Skeletal muscle satellite cell (primary cell): ENCODE measurements around the gene GYG1.

Experiments
- H3K27me3 ChIP-seq: 2 replicates; pipeline ENCODE4 v1.7.0; 2013; ENCODE audit warnings: low read length; ENCODE audit not compliant: control insufficient read depth, insufficient read depth
- H3K36me3 ChIP-seq: 2 replicates; pipeline ENCODE4 v1.7.0; 2013; ENCODE audit warnings: mild to moderate bottlenecking, control low read depth, low read length; ENCODE audit not compliant: insufficient read depth
- H3K4me1 ChIP-seq: 2 replicates; pipeline ENCODE4 v1.7.0; 2013; ENCODE audit warnings: low read length; ENCODE audit not compliant: control insufficient read depth, insufficient read depth
- H3K4me2 ChIP-seq: 2 replicates; pipeline ENCODE4 v1.7.0; 2013; ENCODE audit warnings: mild to moderate bottlenecking, low read length
- H3K4me3 ChIP-seq: 2 replicates; pipeline ENCODE4 v1.7.0; 2013; ENCODE audit warnings: low read length
- H3K9ac ChIP-seq: 2 replicates; pipeline ENCODE4 v1.7.0; 2013; ENCODE audit warnings: mild to moderate bottlenecking, low read depth, low read length, moderate library complexity
- H3K9me3 ChIP-seq: replicated peaks from 2 replicates; pipeline ENCODE4 v1.7.0; 2013; ENCODE audit warnings: mild to moderate bottlenecking, control low read depth, low read length

Gene GYG1

DNA sequence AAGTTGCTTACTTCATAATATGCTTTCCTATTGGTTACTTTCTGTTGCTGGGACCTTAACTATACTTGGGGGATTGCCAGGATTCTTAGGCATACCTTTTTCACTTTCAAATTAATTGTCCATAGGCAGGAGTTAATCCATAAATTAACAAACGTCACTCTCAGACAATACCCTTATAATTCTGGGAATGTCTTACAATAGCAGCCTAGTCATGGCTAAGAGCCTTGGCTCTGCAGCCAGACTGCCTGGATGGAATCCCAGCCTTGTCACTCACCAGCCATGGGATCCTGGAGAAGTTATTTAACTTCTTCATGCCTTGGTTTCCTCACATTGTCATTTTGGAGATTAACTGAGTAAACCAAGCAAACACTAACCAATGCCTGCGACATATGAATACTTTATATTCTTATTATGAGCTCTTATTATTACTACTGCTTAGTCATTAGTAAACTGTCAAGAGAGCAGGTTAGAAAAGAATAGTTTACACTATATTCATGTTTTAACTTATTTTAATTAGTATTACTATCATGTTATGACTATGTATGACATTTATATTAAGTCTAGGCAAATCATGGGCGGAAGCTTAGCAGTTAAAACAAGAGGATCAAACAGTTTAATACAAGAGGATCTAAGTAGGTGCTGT, 29.0 kb downstream of the GYG1 start:
- peaks cover 3% of the 10 kb centered on the region for H3K9me3 ChIP-seq
- H3K36me3 ChIP-seq: peaks cover 31% of the 10 kb centered on the region
- H3K4me1 ChIP-seq: peaks cover 29% of the 10 kb centered on the region
- H3K9ac ChIP-seq: no peak overlapping the region
- H3K4me2 ChIP-seq: no peak overlapping the region
- no peak overlapping the region for H3K4me3 ChIP-seq
- H3K27me3 ChIP-seq: no peaks in the 10 kb centered on the region

- no peaks in the 10 kb centered on the region for H3K27me3 ChIP-seq
- peaks cover 3% of the 10 kb centered on the region for H3K9me3 ChIP-seq
- no peak overlapping the region for H3K4me2 ChIP-seq
- no peak overlapping the region for H3K4me3 ChIP-seq
- H3K36me3 ChIP-seq: peaks cover 33% of the 10 kb centered on the region
- no peak overlapping the region for H3K9ac ChIP-seq
- H3K4me1 ChIP-seq: peaks cover 26% of the 10 kb centered on the region
These were observed 29.5 kb downstream of the GYG1 start for GRCh38 chr3:149020839-149021252.

DNA sequence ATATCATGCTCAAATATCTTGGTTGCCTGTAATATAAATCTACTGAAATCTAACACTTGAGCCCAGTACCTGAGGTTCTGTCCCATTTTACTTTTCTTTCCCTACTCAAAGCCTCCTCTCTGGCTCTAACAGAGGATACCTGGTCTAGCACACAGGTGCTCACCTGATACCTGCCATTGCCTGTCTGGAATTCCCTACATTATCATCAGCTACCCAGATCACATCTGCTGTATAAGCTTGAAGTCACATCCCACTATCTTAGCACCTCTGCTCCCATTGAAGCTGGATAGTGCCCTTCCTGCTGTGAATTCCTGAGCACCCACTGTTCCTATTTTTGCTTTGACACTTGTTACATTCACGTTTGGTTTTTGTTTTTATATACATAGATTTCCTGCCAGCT, 30.5 kb downstream of the GYG1 start:
- H3K36me3 ChIP-seq: peaks cover 34% of the 10 kb centered on the region

GRCh38 chr3:149023951-149024350, 32.6 kb downstream of the GYG1 start:
- peaks cover 9% of the 10 kb centered on the region for H3K4me1 ChIP-seq
- peaks cover 50% of the 10 kb centered on the region for H3K36me3 ChIP-seq
- H3K4me2 ChIP-seq: no peak overlapping the region
- H3K27me3 ChIP-seq: no peaks in the 10 kb centered on the region
- H3K9ac ChIP-seq: no peak overlapping the region
- no peak overlapping the region for H3K4me3 ChIP-seq
- peaks cover 3% of the 10 kb centered on the region for H3K9me3 ChIP-seq

More for the DNA sequence above, 30.5 kb downstream of the GYG1 start:
- Histone ChIP-seq H3K4me2 (no peak overlapping the region), H3K4me1 (peaks cover 24% of the 10 kb centered on the region), H3K27me3 (no peaks in the 10 kb centered on the region), H3K4me3 (no peak overlapping the region), H3K9me3 (peaks cover 3% of the 10 kb centered on the region), H3K9ac (no peak overlapping the region)

- H3K4me3 ChIP-seq: no peak overlapping the region
- H3K27me3 ChIP-seq: no peaks in the 10 kb centered on the region
- H3K4me2 ChIP-seq: no peak overlapping the region
- H3K36me3 ChIP-seq: peaks cover 53% of the 10 kb centered on the region
- no peak overlapping the region for H3K9ac ChIP-seq
- H3K9me3 ChIP-seq: peaks cover 3% of the 10 kb centered on the region
- peaks cover 6% of the 10 kb centered on the region for H3K4me1 ChIP-seq
These were observed 35.4 kb downstream of the GYG1 start for GRCh38 chr3:149026718-149027117.

DNA sequence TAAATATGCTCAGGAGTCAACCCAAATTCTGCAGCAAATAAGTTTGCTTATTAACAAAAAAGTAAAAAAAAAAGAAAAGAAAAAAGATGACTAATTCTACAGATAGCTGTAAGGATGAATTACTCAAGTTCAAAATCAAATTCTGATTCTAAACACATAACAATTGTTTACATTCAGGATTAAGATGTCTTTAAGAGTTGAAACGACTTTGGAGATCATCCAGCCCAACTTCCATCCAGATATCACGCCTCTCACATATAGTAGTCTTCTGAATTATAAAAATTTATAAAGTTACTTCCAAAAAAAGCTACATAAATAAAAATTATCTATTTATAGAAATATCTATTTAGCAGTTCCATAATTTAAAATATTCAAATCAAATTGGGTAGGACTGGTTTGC, 39.8 kb downstream of the GYG1 start:
- Histone ChIP-seq H3K9me3 (no peaks in the 10 kb centered on the region), H3K4me1 (peaks cover 6% of the 10 kb centered on the region), H3K36me3 (peaks cover 34% of the 10 kb centered on the region), H3K9ac (no peak overlapping the region), H3K4me3 (no peak overlapping the region), H3K27me3 (no peaks in the 10 kb centered on the region), H3K4me2 (no peak overlapping the region)

DNA sequence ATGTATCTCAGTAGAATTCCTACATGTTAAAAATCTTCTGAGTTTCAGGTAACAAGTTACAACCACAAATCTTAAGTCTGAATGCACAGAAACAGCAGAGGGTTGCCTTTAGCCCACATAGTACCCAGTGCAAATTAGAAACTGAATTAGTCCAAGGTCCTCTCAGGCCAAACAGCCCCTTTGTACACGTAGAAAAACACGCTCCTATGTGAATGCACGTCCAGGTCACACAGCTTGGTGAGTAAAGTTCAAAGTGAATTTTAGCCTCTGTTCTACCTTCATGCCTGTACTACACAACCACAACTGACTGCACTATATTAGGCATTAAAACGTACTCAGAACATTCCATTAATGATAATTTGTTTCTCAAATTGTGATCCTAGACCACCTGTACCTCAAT, 46.3 kb downstream of the GYG1 start:
- Histone ChIP-seq H3K4me3 (no peak overlapping the region), H3K27me3 (no peaks in the 10 kb centered on the region), H3K9me3 (no peaks in the 10 kb centered on the region), H3K4me1 (peaks cover 5% of the 10 kb centered on the region), H3K36me3 (peaks cover 18% of the 10 kb centered on the region), H3K4me2 (no peak overlapping the region), H3K9ac (no peak overlapping the region)

- peaks cover 18% of the 10 kb centered on the region for H3K36me3 ChIP-seq
- peaks cover 10% of the 10 kb centered on the region for H3K4me1 ChIP-seq
- no peaks in the 10 kb centered on the region for H3K9me3 ChIP-seq
- no peaks in the 10 kb centered on the region for H3K27me3 ChIP-seq
- no peak overlapping the region for H3K4me2 ChIP-seq
- H3K9ac ChIP-seq: no peak overlapping the region
- no peak overlapping the region for H3K4me3 ChIP-seq
These were observed 47.0 kb downstream of the GYG1 start for GRCh38 chr3:149038322-149038721.

DNA sequence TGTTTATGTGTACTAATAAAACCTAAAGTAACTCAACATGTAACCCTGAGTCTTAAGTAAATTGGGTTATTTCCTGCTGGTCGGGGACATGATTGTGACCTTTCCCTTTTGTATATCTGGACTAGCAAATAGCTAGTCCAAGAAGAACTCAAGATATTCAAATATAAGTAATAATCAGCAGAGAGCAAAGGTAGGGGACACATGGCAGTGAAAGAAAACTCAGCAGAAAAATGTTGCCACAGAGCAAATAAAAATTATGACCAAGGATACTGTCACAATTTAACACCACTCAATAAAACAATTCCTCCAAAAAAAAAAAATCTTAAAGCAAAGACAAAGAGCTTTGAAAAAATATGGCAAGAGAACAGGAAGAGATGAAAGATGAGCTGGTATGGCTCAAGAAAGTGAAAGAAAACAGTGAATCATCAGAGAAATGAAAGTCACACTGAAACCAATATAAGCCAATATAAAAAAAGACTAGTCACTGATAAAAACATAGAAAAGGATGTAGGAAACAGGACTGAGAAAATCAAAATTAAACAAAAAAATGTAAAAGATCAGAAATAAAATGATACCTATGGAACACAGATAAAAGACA, 51.5 kb downstream of the GYG1 start:
- Histone ChIP-seq H3K36me3 (peaks cover 22% of the 10 kb centered on the region), H3K4me3 (peak overlapping the region; percentile 24), H3K9me3 (no peaks in the 10 kb centered on the region)

GRCh38 chr3:149044339-149045083, 53.2 kb downstream of the GYG1 start:
- Histone ChIP-seq H3K9ac (no peak overlapping the region), H3K4me3 (no peak overlapping the region), H3K36me3 (peaks cover 27% of the 10 kb centered on the region), H3K4me2 (no peak overlapping the region), H3K4me1 (peaks cover 17% of the 10 kb centered on the region), H3K9me3 (no peaks in the 10 kb centered on the region), H3K27me3 (no peaks in the 10 kb centered on the region)

More for the DNA sequence above, 51.5 kb downstream of the GYG1 start:
- H3K27me3 ChIP-seq: no peaks in the 10 kb centered on the region
- peaks cover 17% of the 10 kb centered on the region for H3K4me1 ChIP-seq
- H3K4me2 ChIP-seq: peak overlapping the region; percentile 64
- peak overlapping the region; percentile 58 for H3K9ac ChIP-seq

GRCh38 chr3:149055575-149055974, 64.2 kb downstream of the GYG1 start:
- Histone ChIP-seq H3K4me2 (no peak overlapping the region), H3K4me1 (no peaks in the 10 kb centered on the region), H3K9me3 (no peaks in the 10 kb centered on the region), H3K36me3 (peaks cover 53% of the 10 kb centered on the region), H3K9ac (no peak overlapping the region), H3K27me3 (no peaks in the 10 kb centered on the region), H3K4me3 (no peak overlapping the region)
